GM18519 (cell line): ENCODE results near the gene PLA2G4E.

ENCODE experiments used
- ATAC-seq: cut with Tn5 transposase; IDR thresholded peaks from one replicate; pipeline ENCODE4 v1.9.1; 2021; ENCODE audit warnings: mild to moderate bottlenecking, moderate library complexity; ENCODE audit not compliant: unreplicated experiment, low FRiP score

Gene PLA2G4E

DNA sequence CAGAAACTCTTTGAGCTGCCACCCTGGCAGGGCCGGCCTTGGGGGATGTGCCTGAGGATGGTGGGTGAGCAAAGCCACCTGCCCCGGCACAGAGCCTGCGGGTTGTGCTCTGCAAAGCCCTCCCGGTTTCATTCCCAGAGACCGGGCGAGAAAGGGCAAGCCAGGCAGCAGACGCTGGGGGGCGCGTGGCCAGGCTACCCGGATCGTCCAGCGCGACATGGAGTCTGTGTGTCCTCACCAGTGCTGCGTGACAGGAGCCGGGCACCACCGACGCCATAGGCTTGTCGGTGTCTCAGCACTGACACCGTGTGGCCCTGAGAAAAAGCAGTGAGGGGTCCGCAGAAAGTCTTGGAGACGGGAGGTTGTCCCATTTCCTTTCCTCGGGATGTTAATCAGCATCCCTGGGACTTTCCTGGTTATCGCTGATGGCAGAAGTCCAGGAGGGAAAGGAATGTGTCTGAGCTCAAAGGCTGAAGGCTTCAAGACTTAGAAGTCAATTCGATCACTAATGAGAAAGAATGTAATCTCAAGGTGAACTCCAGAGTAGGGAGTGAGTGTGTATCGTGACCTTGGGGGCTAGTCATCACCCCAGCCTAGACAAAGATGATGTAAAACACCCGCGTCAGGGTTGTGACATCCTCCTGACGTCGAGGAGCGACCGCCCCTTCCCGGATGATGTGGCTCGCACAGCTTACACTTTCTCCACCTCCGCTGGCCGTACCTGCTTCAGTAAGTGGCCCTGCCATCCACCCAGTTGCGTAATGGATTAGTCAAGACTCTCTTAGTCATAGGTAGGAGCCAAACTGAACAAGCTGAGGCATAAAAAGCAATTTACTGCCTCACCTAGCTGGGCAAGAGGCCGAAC, 36.3 kb upstream of the PLA2G4E start:
- no peak for ATAC-seq

DNA sequence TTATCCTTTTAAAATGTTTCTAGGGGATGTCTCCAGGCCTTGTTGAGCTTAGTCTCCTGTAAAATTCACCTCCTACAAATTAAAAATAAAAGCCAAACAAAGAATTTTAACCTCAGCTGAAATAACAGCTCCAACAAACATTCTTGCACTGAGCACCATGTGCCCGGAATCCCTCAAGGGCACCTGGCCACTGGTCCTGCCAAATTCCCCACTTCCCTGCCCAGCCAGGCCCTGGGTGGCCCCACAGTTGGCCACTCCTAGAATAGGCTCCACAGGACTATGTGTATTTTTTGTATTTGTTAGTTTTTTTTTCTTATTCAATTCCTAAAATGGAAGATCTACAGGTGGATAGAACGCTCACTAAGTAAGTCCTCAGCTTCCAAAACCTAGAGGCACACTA, 33.1 kb upstream of the PLA2G4E start:
- ATAC-seq, result no peak

DNA sequence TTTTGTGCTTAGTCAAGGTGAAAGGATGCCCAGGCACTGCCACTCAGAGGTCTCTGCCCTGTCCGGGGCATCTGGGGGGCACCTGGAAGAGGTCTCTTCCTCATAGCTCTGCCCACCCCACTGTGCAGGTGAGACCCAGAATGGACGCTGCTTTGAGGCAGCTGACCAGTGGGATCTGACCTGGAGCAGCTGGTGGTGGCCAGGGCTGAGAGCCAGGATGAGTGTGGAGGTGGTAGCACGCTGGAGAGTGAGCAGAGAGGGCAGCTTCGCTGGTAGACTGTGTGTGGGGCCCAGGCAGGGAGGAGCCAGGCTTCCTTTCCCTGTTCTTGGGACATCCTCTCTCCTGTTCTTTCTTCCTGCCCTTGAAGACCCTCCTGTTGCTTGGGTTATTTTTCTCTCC, 32.2 kb upstream of the PLA2G4E start:
- ATAC-seq, result no peak

DNA sequence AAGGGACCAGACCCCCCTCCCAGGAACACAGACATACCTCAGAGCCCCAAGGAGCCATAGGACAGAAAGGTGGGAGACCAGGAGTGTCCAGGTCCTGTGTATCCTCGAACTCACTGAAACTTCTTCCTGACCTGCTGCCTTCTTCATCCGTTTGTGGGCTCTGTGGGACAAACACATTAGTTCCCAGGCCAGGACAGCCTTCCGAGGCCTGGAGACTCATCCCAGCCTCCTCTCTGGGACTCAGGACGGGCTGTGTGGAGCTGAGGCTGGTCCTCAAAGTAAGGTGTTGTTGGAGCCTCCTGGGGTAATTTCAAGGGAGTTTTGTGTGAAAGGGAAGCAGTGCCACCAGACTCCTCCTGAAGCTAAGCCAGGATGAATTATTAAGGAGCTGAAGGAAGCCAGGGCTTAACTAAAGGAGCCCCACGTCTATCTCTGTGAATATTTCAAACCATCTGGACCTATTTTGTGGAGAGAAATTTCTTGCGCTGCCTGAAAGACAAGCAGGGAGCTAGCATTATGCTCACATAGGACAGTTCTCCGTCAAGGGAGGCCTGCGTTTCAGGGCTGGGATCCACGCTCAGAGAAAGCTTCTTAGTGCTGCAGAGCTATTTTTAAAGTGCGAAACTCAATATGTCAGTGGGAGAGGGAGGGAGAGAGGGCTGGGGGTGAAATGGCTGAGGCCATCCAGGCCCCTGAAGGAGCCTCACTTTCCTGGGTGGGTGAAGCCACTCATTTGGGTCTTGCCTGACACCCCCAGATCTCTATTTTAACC, 29.8 kb upstream of the PLA2G4E start:
- no peak for ATAC-seq

DNA sequence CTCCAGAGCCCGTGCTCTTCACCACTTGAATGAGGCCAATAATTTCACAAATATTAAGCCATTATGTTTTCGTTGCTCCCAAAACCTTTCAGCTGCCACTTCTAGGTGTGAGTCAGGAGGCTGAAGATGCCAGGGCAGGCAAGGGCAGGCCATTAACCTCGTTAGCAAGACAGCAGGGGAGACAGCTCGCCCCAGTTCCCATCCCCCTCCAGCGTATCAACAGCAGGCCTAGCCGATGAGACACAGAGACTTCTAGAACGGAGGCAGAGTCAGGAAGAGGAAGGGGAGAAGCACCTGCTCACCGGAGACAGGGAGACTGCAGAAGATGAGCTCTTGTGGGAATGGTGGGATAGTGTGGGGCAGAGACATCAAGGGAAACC, 28.0 kb upstream of the PLA2G4E start:
- no peak for ATAC-seq

DNA sequence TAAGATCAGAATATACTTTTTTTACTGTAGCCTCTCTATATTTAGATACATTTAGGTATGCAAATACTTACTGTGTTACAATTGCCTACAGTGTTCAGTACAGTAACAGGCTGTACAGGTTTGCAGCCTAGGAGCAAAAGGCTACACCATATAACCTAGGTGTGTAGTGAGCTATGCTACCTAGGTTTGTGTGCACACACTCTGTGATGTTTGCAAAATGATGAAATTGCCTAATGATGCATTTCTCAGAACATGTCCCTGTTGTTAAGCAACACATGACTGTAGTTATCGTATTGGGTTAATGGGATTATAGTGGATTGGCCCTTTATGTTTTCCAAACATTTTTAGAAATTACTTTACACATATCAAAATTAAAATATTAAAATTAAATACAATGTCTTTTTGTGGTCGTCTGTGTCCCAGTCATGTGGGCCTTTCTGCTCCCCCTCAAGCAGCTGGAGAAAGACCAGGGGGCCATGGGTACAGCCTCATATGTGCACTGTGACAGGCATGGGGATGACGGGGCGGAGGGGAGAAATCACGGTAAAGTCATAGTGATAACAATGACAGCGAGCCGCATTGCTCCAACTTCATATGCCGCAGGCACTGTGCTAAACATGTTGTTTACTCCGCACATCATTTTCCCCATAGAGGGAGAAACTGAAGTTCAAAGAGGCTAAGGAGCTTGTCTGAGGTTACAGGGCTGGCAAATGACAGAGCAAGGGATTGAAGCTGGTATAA, 27.4 kb upstream of the PLA2G4E start:
- no peak for ATAC-seq

DNA sequence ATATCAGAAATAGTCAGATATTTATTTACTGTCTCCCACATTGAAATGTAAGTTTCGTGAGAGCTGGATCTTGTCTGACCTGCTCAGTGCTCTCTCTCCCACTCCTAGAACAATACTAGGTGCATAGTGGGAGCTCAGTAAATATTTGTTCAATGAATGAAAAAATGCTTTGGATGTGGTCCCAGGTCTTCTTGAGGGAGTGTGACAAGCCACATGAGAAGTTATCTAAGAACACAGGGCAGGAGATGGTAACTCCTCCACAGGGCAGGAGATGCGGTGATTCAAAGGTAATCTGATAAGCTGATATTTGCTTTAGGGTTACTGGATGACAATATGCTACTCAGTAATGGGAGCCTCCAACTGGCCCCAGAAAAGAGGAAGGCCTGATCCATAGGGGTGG, 25.8 kb upstream of the PLA2G4E start:
- ATAC-seq, result no peak

DNA sequence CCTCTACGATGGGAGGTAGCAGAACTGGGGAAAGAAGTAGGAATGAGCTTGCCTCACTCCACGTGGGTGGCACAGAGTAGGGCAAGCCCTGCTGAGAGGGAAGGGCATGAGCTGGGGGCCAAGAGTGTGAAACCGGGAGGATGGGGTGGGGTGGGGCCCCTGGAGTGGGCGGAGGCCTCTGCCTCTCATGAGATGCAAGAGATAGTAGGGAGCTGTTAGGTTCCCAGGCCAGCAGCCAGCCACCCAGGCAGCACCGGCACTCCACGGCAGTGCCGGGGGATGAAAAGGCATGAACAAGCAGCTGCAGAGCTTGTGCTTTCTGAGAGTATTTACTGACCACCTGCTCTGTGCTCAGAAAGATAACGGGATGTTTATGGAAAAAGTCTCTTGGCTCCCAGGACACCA, 24.4 kb upstream of the PLA2G4E start:
- ATAC-seq, result no peak

DNA sequence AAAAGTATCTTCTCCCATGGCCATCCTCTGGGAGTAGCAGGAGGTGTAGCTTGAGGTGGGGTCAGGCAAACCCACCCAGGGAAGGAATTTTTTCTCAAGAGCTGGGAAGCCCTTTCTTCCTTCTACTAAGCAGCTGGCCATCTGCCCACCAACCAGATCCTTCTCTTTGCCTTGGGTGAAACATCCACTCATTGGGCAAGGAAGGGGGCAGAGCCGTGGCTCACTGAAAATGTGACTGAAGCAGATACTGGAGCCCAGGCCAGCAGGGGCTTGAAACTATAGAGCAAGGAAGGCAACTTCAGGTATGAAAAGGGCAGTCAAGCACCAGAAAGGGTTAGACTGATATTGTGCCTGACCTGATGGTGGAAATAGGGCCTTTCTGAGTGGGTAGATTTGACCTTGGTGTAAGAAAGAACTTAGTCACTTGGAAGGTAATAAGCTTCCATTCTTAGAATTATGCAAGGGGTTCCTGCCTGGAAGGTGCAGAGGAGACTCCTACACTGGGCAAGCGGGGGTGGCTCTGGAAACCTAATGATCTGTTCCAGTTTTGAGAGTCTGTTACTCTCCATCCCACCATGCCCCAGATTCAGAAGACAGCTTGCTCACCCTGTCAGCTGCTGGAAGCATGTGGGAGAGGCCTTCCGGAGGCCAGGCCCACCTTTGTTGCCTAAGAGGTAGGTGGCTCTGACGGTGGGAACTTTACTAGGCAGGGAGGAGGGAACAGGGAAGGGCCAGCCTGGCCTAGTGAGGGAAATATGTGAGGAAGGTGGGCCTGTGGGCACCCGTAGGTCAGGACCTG, 22.0 kb upstream of the PLA2G4E start:
- no peak for ATAC-seq

DNA sequence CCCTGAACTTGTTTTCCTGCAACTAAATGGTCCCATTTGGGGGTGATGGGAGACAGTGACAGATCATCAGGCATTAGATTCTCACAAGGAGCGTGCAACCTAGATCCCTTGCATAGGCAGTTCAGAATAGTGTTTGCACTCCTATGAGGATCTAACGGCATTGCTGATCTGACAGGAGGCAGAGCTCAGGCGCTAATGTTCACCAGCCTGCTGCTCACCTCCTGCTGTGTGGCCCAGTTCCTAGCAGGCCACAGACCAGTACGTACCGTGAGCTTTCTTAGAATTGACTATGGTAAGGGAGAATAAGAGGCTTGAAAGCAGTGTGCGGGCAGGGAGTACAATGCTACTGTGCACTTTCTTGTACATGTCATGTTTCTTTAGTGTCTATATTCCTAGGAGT, 17.6 kb upstream of the PLA2G4E start:
- ATAC-seq, result no peak

DNA sequence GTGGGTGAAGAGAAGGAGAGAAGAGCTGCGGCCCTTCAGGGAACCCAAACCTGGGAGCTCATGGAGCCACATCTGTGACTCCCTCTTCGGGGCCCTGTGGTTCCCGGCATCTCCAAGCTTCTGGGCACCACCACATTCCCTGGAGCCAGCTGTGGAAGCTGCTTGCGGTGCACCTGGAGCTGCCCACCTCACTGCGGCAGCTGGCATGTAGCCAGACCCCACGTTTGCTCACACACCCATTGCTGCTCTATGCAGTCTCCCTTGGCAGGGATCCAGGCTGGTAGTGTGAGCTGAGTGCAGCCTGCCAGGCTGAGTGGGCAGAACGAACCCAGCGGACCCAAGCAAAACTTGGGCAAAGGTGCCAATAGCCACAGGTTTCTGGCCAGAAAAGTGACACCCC, 16.8 kb upstream of the PLA2G4E start:
- no peak for ATAC-seq

DNA sequence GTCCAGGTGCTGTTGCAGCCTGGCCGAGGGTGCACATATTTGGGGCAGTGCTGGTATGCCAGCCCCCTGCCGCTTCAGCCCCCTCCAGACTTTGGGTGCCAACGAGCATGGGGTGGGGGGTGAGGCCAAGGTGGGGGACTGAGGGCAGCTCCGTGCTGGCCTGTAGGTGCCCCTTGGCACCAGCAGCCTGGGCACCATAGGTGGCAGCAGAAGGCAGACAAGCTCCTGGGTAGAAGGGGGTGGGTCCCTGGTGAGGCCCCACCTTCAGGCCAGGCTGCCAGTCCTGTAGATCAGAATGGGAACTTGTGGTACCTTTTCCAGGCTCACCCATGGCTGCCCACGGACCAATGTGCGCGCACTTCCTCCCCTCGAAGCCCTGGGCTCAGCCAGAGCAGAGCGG, 16.1 kb upstream of the PLA2G4E start:
- no peak for ATAC-seq

DNA sequence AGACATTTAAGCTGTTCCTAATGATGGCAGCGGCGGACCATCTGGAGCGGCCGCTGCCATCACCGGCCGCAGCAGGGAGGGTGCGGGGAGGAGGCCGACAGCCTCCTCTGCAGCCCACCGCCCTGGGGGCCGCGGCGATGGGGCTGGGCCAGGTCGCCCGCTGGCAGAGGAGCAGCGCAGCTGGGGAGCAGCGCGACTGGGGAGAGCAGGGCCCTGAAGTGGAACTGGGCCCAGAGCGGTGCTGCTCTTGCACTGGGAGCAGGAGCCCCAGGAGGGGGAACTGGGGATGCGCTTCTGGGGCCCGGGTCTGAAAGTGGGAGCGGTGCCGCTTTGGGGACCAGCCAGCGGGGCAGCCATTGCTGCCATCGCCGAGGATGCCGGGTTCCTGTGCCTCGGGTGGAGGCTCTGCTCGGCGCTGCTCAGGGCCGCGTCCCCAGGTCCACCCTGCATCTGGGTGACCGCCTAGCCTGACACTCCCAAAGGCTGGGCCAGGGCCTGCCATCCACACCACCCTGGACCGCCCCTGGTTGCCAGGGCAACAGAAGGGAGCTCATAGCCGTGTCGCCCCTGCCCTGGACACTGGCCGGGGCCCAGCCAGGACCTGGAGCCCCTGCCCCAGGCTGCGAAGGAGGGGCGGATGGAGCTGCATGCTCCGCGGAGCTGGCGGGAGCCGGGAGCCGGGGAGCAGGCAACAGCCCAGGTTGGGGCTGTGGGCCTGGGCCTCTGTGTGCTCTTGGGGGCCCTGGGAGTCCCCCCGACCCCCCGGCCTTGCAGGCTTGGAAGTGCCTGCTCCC, 15.5 kb upstream of the PLA2G4E start:
- no peak for ATAC-seq

DNA sequence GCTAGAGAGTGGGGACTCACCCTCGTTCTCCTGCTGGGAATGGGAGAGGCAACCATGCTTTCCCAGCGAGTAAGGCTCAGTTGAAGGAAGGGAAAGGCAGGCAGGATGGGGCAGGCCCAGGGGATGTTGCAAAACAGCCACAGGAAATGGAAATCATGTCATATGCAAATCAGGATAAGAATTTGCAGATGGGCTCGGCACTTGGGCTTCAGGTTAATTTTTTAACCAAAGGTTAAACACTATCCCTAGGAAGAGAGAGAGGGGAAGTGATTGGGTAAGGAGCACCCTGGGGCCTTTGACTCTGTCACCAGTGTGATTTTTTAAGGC, 14.6 kb upstream of the PLA2G4E start:
- ATAC-seq, result no peak

DNA sequence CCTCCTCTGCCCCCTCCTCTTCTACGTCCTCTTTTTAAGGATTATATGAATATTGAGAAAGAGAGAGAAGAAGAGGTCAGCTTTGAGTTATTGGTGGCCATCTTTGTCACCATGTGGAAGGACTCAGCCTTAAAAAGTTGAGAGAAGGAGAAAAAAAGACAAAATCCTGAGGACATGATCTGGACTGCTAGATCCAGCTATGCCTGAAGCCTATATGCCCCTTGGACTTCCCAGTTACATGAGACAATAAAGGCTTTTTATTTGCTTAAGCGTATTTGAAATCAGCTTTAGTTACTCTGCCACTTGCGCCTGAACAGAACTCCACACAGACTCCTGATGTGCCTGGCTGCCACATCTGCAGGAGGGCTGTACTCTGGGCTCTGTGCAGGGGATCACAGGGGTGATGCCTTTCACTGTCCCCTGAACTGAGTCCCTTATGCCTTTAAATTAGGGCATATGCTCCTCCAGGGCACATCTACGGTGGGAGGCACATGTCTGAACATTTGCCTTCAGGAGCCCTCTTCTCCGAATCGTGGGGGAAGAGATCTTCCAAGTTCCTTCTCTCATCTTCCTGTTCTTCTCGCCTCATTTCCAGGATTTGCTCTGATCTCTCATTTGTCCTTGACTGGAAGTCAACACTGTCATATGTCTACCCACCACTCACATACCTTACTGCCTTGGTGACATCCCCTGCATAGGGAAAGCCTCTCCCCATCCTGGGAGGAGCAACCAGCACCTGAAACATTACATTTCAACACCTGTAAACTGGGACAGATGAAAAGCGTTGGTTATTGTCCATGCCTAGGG, 14.0 kb upstream of the PLA2G4E start:
- ATAC-seq, result no peak

DNA sequence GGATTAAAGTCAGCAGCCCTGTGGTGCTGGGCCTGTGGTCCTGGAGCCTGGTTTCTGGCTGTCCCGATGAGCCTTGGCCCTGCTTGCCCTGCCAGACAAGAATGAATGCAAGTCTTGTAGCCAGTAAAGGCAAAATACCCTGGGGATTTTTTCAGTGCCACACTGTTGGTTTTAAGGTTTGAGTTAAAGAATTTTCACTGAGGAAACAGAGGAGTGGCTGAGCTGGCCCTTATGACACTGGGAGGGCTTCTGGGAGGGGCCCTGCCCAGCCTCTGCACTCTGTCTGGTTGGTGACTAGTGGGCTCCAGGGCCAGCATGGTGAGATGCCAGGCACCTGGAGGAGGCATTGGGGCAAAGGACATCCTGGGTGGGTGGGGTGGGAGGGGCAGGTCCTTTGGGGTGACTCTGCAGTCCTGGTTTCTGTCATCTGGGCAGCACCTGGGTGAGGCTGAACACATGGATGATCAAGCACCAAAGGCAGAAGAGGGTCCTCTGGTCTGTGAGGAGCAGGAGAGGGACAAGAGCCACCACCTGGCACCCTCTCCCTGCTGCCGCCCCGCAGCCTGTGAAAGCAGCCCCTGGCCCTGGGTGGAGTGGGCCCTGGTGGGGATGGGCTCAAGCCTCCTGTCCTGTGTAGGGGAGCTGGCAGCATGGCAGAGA, 12.5 kb upstream of the PLA2G4E start:
- no peak for ATAC-seq

DNA sequence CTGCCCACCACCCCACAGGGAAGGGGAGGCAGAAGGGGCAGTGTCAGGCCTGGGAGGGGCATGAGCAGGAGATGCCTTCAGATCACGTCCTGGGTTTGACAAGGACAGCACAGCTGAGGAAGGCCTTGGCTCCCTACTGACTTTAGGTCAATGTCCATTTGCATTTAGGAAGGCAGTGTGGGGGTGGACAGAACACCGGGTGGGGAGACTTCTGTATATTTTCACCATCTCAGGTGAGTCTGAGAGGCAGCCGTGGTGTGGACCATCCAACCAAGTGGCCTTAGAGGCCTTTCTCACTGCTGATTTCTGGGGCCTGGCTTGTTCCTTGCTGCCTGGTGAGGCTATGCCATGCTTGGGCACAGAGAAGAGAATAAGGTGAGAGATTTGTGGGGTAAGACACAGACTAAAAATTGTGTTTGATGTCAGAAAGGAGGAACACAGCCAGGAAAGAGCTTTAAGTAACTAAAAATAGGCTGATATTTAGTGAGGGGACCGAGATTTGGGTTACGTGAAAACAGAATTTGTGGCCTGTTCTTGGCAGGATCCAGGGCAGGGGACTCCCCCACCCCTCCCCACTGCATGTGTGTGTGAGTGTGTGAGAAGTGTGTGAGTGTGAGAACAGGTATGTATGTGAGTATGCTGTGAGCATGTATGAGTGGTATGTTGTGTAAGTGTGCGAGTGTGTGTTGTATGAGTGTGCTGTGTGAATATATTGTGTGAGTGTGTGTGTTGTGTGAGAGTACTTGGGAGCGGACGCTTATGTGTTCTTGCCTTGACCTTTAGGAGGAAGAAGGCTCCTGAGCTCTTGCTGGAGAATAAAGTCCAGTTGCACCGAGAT, 11.8 kb upstream of the PLA2G4E start:
- no peak for ATAC-seq
